Smooth muscle cell (in vitro differentiated cells): ENCODE measurements around the gene FAM110C. TPM values are rescaled to one million over a fixed set of nuclear protein-coding genes. Genes with fewer than 3 reads are reported as not detected.
"Not testable (repeated sequence)": the region's sequence is repeated elsewhere in the genome, so short reads cannot be mapped to it uniquely, and the experiment has no call there.

Experiments used
- DNase-seq: peaks from one replicate; lab custom pipeline; 2025; ENCODE audit not compliant: unreplicated experiment; lab: John Stamatoyannopoulos, UW
- H2AFZ ChIP-seq: fragments of 200-600 bp; sonication (generic); 2 replicates; pipeline ENCODE4 v1.6.0; 2016; ENCODE audit warnings: antibody characterized with exemption, low read depth, mild to moderate bottlenecking
- H3F3A ChIP-seq: fragments of 200-600 bp; sonication (generic); 2 replicates; pipeline ENCODE4 v1.6.0; 2017; ENCODE audit warnings: antibody characterized with exemption, low read depth
- H3K27ac ChIP-seq: fragments of 200-600 bp; sonication (generic); 2 replicates; pipeline ENCODE4 v1.5.1; 2016; ENCODE audit warnings: low read depth, mild to moderate bottlenecking
- H3K27me3 ChIP-seq: fragments of 200-600 bp; sonication (generic); 2 replicates; pipeline ENCODE4 v1.6.1; 2016; ENCODE audit warnings: low read depth, mild to moderate bottlenecking
- H3K36me3 ChIP-seq: fragments of 200-600 bp; sonication (generic); 2 replicates; pipeline ENCODE4 v1.5.1; 2016; ENCODE audit warnings: low read depth
- H3K4me1 ChIP-seq: fragments of 200-600 bp; sonication (generic); 2 replicates; pipeline ENCODE4 v1.5.1; 2016; ENCODE audit warnings: low read depth
- H3K4me2 ChIP-seq: fragments of 200-600 bp; sonication (generic); 2 replicates; pipeline ENCODE4 v1.6.0; 2016; ENCODE audit warnings: mild to moderate bottlenecking
- H3K4me3 ChIP-seq: fragments of 200-600 bp; sonication (generic); 2 replicates; pipeline ENCODE4 v1.5.1; 2016; ENCODE audit warnings: mild to moderate bottlenecking
- H3K79me2 ChIP-seq: fragments of 200-600 bp; sonication (generic); 2 replicates; pipeline ENCODE4 v1.6.0; 2016; ENCODE audit warnings: low read depth, mild to moderate bottlenecking
- H3K9ac ChIP-seq: fragments of 200-600 bp; sonication (generic); 2 replicates; pipeline ENCODE4 v1.6.0; 2016; ENCODE audit warnings: low read depth
- H3K9me3 ChIP-seq: fragments of 200-600 bp; sonication (generic); replicated peaks from 2 replicates; pipeline ENCODE4 v1.5.1; 2016; ENCODE audit warnings: low read depth
- H4K20me1 ChIP-seq: fragments of 200-600 bp; sonication (generic); 2 replicates; pipeline ENCODE4 v1.6.0; 2016; ENCODE audit warnings: low read depth
- CTCF ChIP-seq: fragments of 200-600 bp; sonication (generic); IDR thresholded peaks from 2 replicates; pipeline ENCODE4 v1.5.1; 2017; ENCODE audit warnings: borderline replicate concordance, mild to moderate bottlenecking, antibody characterized with exemption; ENCODE audit not compliant: insufficient read depth, poor library complexity, severe bottlenecking
- WGBS: methylation state at CpG from one replicate; pipeline ENCODE4 v1.1.7; 2016; ENCODE audit warnings: low lambda C conversion rate; 5-methylcytosine and 5-hydroxymethylcytosine counted together
- polyA plus RNA-seq: library from polyadenylated mRNA; unstranded; fragments of >200 nt; fragmentation: Nextera tagmentation; extraction: Ambion mirVana; gene quantifications from 2 replicates; pipeline ENCODE4 v1.2.1, GENCODE V29; 2016
- total RNA-seq: library from RNA; depleted of rRNA; stranded (reverse); fragments of >200 nt; gene quantifications from 2 replicates; pipeline ENCODE4 v1.2.3, GENCODE V29; 2014

Gene FAM110C
- total and polyA plus RNA-seq, 2 experiments from 2014 or later = 0.16 to 2.3 TPM

GRCh38 chr2:18402-19271, 27.7 kb downstream of the FAM110C start:
- TF ChIP-seq CTCF = peak; percentile 37
- Histone ChIP-seq H3K4me2 (no peak overlapping the region), H2AFZ (no peak overlapping the region), H3K79me2 (no peaks in the 10 kb centered on the region), H3K4me1 (no peaks in the 10 kb centered on the region), H3K27me3 (no peaks in the 10 kb centered on the region), H3K9ac (no peak overlapping the region), H4K20me1 (no peaks in the 10 kb centered on the region), H3K27ac (no peak overlapping the region), H3K9me3 (no peaks in the 10 kb centered on the region), H3F3A (no peaks in the 10 kb centered on the region), H3K36me3 (no peaks in the 10 kb centered on the region), H3K4me3 (no peak overlapping the region)
- 87% methylated on average over 14 of the region's 14 CpGs for WGBS
- DNase-seq = no peak

GRCh38 chr2:15916-16315, 30.4 kb downstream of the FAM110C start:
- H3K27me3 ChIP-seq = not testable (repeated sequence)
- WGBS = 55% methylated on average over 2 of the region's 2 CpGs

GRCh38 chr2:11248-11941, 34.9 kb downstream of the FAM110C start:
- Histone ChIP-seq H3K9ac (no peak overlapping the region), H3K4me3 (peak overlapping the region; percentile 57), H3F3A (no peaks in the 10 kb centered on the region), H3K4me1 (no peaks in the 10 kb centered on the region), H3K27me3 (no peaks in the 10 kb centered on the region), H3K4me2 (peak overlapping the region; percentile 86), H3K79me2 (no peaks in the 10 kb centered on the region), H4K20me1 (no peaks in the 10 kb centered on the region), H3K27ac (no peak overlapping the region), H2AFZ (peak overlapping the region; percentile 37), H3K36me3 (no peaks in the 10 kb centered on the region), H3K9me3 (no peaks in the 10 kb centered on the region)
- DNase-seq = peak; percentile 80
- WGBS = 31% methylated on average over 52 of the region's 54 CpGs
- peak; percentile 100 for TF ChIP-seq CTCF

More at GRCh38 chr2:15916-16315, 30.4 kb downstream of the FAM110C start:
- H3K27ac ChIP-seq, H3K4me2 ChIP-seq, H3K79me2 ChIP-seq, H2AFZ ChIP-seq, H3K4me3 ChIP-seq, DNase-seq, H3F3A ChIP-seq, H3K9ac ChIP-seq, H3K9me3 ChIP-seq, H3K36me3 ChIP-seq, H4K20me1 ChIP-seq, H3K4me1 ChIP-seq: not testable (repeated sequence)

- H4K20me1 ChIP-seq = no peaks in the 10 kb centered on the region
- no peaks in the 10 kb centered on the region for H3K4me1 ChIP-seq
- H3K36me3 ChIP-seq = no peaks in the 10 kb centered on the region
- H3K4me3 ChIP-seq = peak overlapping the region; percentile 50
- no peak for TF ChIP-seq CTCF
- no peaks in the 10 kb centered on the region for H3K27me3 ChIP-seq
- H3K9ac ChIP-seq = no peak overlapping the region
- 56% methylated on average over 25 of the region's 42 CpGs for WGBS
- H3K9me3 ChIP-seq = no peaks in the 10 kb centered on the region
- no peak overlapping the region for H3K27ac ChIP-seq
- peak overlapping the region; percentile 83 for H3K4me2 ChIP-seq
- H2AFZ ChIP-seq = peak overlapping the region; percentile 93
- H3K79me2 ChIP-seq = no peaks in the 10 kb centered on the region
- DNase-seq = peak; percentile 4
- no peaks in the 10 kb centered on the region for H3F3A ChIP-seq
Observed at GRCh38 chr2:10222-10875, 36.0 kb downstream of the FAM110C start.
